AG04449 (cell line): ENCODE data around the gene TMED10.

Source experiments
- CTCF ChIA-PET: fragments of 350-600 bp; formaldehyde crosslinking; extraction: SDS; loops from one replicate; lab custom pipeline; 2021; ENCODE audit warnings: antibody characterized with exemption; lab: Yijun Ruan, JAX
- POLR2A ChIA-PET: fragments of 400-600, 350-600 bp; formaldehyde crosslinking; extraction: SDS; loops from one replicate; lab custom pipeline; 2020; ENCODE audit warnings: antibody characterized with exemption, inconsistent platforms; lab: Yijun Ruan, JAX
- DNase-seq: peaks from one replicate; pipeline ENCODE4 v3.0.0-alpha.2; 2010; ENCODE audit warnings: low read depth, low spot score
- H3K4me3 ChIP-seq: 2 replicates; pipeline ENCODE4 v1.5.1; 2011; ENCODE audit warnings: low read depth, mild to moderate bottlenecking, control low read depth, low read length
- CTCF ChIP-seq: IDR thresholded peaks from one replicate; pipeline ENCODE4 v1.5.1; 2011; ENCODE audit warnings: mild to moderate bottlenecking, moderate library complexity, low read length, control low read depth, inconsistent platforms; ENCODE audit not compliant: insufficient read depth; ENCODE audit errors: missing control alignments

The TMED10 gene

DNA sequence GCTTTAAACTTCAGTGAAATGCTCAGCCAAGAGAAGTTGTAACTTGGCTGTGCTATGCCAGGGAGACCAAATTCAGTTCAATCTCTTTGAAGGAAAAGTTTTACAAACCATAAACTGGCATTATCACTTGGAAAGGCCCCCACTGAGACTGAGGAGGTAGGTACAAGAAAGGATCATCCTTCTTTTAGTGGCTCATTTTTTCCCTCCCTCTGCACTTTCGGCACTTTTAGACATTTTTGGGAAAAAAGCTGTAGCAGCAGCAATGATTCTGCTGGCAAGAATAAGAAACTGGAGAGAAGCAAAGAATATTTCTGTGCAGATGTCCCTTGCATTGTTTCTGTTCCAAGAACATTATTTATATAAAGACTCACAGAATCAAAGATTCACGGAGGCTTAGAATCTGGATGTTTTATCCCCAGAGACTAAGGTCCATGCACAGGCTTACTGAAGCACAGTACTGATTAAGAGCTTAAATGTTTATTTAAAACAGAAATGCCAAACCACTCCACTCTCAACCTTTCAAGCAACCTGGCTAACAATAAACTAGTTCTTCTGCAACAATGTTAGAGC is 94.7 kb downstream of the TMED10 start:
- DNase-seq = no peak
- H3K4me3 ChIP-seq = no peak overlapping the region
- no peak for TF ChIP-seq CTCF
- ChIA-PET CTCF (interaction anchor here (0.9 to 1.2 kb wide), 3 partner anchors 15 to 176 kb away, joined by 3 to 4 read pairs (median 4); no protein-coding TSS in a partner anchor), POLR2A (no interaction called here)
